Measurements from ENCODE around the gene ZBTB4. TPM values are rescaled to one million over a fixed set of nuclear protein-coding genes. Genes with fewer than 3 reads are reported as not detected.
A peak's percentile ranks its signal among the peaks of the same experiment; 100 is the strongest.

Gene ZBTB4
- total RNA-seq, 1 experiment from 2014 or later = 26.3 TPM

DNA sequence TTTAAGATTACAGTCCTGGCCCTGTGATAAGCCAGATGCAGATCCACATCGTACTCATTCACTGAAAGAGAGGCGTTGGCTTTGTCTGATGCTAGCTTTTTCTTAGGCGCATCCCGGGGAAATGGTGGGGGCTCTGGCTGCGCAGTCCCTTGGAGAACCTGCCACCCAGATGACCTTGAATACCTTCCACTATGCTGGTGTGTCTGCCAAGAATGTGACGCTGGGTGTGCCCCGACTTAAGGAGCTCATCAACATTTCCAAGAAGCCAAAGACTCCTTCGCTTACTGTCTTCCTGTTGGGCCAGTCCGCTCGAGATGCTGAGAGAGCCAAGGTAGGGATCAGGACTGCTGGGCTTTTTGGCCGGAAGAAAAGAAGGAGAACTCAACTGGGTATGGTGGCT, 28.7 kb upstream of the ZBTB4 start:
- no peak for TF ChIP-seq CTCF (IDR thresholded peaks at IDR 0.05; ENCODE audit: unreplicated experiment)
- Mint-ChIP-seq H3K4me3 (ENCODE audit: unreplicated experiment) (no peak overlapping the region), H3K4me1 (ENCODE audit: insufficient read depth, unreplicated experiment) (no peaks in the 10 kb centered on the region), H3K36me3 (ENCODE audit: insufficient read depth, unreplicated experiment) (peaks cover 98% of the 10 kb centered on the region), H3K9me3 (ENCODE audit: unreplicated experiment) (no peaks in the 10 kb centered on the region), H3K27ac (ENCODE audit: low read depth, unreplicated experiment) (no peak overlapping the region), H3K27me3 (ENCODE audit: insufficient read depth, unreplicated experiment) (no peaks in the 10 kb centered on the region)
- CTCF ChIA-PET = interaction anchor here (1.6 to 3.9 kb wide), 2 partner anchors 52 to 71 kb away, joined by 4 to 36 read pairs; partner anchors contain the start of gene SENP3
- BruUV-seq (replicated peaks) = no TSS peak
- POLR2A ChIA-PET = interaction anchor here (0.6 to 1.8 kb wide), 5 partner anchors 22 to 68 kb away, joined by 3 to 5 read pairs (median 4); partner anchors contain the start of gene POLR2A
- intact Hi-C loops (cut with micrococcal nuclease) = no loop called here
- DNase-seq (ENCODE audit: unreplicated experiment) = no peak

DNA sequence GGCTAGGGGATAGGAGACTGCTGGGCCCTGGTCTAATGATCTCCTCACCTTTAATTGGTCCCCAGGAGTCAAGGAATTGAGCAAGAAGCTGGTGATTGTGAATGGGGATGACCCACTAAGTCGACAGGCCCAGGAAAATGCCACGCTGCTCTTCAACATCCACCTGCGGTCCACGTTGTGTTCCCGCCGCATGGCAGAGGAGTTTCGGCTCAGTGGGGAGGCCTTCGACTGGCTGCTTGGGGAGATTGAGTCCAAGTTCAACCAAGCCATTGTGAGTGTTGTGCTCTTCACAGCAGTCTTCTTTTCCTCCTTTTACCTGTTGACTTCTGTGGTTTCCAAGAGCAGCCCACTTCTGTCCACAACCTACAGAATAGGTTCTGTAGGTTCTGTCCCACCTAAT, 24.1 kb upstream of the ZBTB4 start:
- Mint-ChIP-seq H3K9me3 (ENCODE audit: unreplicated experiment) (no peaks in the 10 kb centered on the region), H3K4me1 (ENCODE audit: insufficient read depth, unreplicated experiment) (no peaks in the 10 kb centered on the region), H3K27me3 (ENCODE audit: insufficient read depth, unreplicated experiment) (no peaks in the 10 kb centered on the region), H3K4me3 (ENCODE audit: unreplicated experiment) (no peak overlapping the region), H3K36me3 (ENCODE audit: insufficient read depth, unreplicated experiment) (peaks cover 95% of the 10 kb centered on the region), H3K27ac (ENCODE audit: low read depth, unreplicated experiment) (no peak overlapping the region)
- POLR2A ChIA-PET = interaction anchor here (0.5 kb wide), 1 partner anchor 267 kb away, joined by 3 read pairs; no protein-coding TSS in a partner anchor
- CTCF ChIA-PET = interaction anchor here (0.6 to 1.7 kb wide), 2 partner anchors 16 to 57 kb away, joined by 3 to 7 read pairs; no protein-coding TSS in a partner anchor
- no peak for TF ChIP-seq CTCF (IDR thresholded peaks at IDR 0.05; ENCODE audit: unreplicated experiment)
- DNase-seq (ENCODE audit: unreplicated experiment) = no peak
- BruUV-seq (replicated peaks) = no TSS peak
- intact Hi-C loops (cut with micrococcal nuclease) = loop anchor here (1.0 kb wide), 1 partner anchor 68 kb away; the partner anchor contains the start of gene TMEM102

DNA sequence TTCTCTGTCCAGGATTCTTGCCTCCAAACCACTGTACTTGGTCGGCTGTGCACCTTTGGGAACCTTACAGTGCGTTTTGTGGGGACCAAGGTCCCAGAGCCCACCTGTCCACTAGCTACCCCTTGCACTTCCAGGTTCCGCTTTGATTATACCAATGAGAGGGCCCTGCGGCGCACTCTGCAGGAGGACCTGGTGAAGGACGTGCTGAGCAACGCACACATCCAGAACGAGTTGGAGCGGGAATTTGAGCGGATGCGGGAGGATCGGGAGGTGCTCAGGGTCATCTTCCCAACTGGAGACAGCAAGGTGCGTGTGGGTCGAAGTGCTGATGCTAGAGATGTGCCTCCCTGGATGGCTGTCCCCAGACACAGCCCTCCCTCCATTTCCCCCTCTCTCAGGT, 23.6 kb upstream of the ZBTB4 start:
- no peak overlapping the region for H3K4me3 Mint-ChIP-seq (ENCODE audit: unreplicated experiment)
- POLR2A ChIA-PET = no interaction called here
- H3K27ac Mint-ChIP-seq (ENCODE audit: low read depth, unreplicated experiment) = no peak overlapping the region
- no TSS peak for BruUV-seq (replicated peaks)
- intact Hi-C loops (cut with micrococcal nuclease) = loop anchor here (1.0 kb wide), 1 partner anchor 68 kb away; the partner anchor contains the start of gene TMEM102
- H3K4me1 Mint-ChIP-seq (ENCODE audit: insufficient read depth, unreplicated experiment) = no peaks in the 10 kb centered on the region
- CTCF ChIA-PET = interaction anchor here (1.7 kb wide), 1 partner anchor 58 kb away, joined by 7 read pairs; no protein-coding TSS in a partner anchor
- no peak for DNase-seq (ENCODE audit: unreplicated experiment)
- TF ChIP-seq CTCF (IDR thresholded peaks at IDR 0.05; ENCODE audit: unreplicated experiment) = peak; percentile 23
- peaks cover 95% of the 10 kb centered on the region for H3K36me3 Mint-ChIP-seq (ENCODE audit: insufficient read depth, unreplicated experiment)
- no peaks in the 10 kb centered on the region for H3K27me3 Mint-ChIP-seq (ENCODE audit: insufficient read depth, unreplicated experiment)
- H3K9me3 Mint-ChIP-seq (ENCODE audit: unreplicated experiment) = no peaks in the 10 kb centered on the region

DNA sequence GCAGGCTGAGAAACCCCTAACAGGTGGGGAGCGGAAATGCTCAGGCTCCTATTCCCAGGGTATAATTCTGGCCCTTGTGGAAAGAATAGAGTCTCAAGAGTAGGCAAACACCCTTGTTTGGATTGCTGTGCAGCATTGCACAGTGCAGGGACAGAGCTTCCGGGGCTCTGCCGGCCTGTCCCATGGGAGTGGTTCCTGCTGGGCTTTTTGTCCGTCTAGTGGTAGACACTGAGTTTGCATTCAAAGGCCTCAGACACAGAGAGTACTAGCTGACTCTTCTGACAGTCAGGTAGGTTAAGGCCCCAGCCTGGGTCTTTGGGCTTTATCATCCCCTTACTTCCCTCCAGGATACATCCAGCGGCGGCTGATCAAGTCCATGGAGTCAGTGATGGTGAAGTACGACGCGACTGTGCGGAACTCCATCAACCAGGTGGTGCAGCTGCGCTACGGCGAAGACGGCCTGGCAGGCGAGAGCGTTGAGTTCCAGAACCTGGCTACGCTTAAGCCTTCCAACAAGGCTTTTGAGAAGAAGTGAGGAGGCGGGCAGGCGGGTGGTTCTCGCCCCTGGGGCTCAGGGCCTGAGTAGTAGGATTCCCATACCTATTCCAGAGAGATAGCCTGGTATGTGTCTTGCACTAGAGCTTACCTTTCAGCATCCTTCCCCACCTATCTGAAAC, 22.9 kb upstream of the ZBTB4 start:
- BruUV-seq (replicated peaks) = no TSS peak
- CTCF ChIA-PET = interaction anchor here (1.7 kb wide), 1 partner anchor 59 kb away, joined by 7 read pairs; no protein-coding TSS in a partner anchor
- intact Hi-C loops (cut with micrococcal nuclease) = no loop called here
- no peak for DNase-seq (ENCODE audit: unreplicated experiment)
- no peak overlapping the region for H3K4me3 Mint-ChIP-seq (ENCODE audit: unreplicated experiment)
- POLR2A ChIA-PET = no interaction called here
- peaks cover 95% of the 10 kb centered on the region for H3K36me3 Mint-ChIP-seq (ENCODE audit: insufficient read depth, unreplicated experiment)
- no peaks in the 10 kb centered on the region for H3K9me3 Mint-ChIP-seq (ENCODE audit: unreplicated experiment)
- no peaks in the 10 kb centered on the region for H3K4me1 Mint-ChIP-seq (ENCODE audit: insufficient read depth, unreplicated experiment)
- no peak overlapping the region for H3K27ac Mint-ChIP-seq (ENCODE audit: low read depth, unreplicated experiment)
- TF ChIP-seq CTCF (IDR thresholded peaks at IDR 0.05; ENCODE audit: unreplicated experiment) = no peak
- H3K27me3 Mint-ChIP-seq (ENCODE audit: insufficient read depth, unreplicated experiment) = no peaks in the 10 kb centered on the region

Data from MCF 10A (cell line).